ENCODE results near the gene CD302.

The CD302 gene

DNA sequence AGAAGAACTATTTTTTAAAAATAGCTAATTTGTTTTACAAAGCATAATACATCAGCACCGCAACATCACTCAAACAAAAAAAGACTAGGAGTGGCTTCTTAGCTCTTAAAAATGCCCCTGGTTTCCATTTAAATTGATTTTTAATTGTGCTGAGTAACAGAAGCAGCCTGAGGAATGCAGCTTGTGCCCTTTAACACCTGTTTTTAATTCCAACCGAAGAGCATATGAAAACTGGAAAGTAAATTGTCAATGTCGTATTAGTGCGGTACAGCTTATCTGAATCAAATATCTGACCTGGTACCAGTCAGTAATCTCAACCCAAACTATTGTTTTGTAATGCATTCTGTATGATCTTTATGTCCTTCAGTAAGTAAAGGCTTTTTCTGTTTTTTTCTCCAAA is 13.2 kb upstream of the CD302 start:
- Histone ChIP-seq H3K27me3 (ENCODE audit: insufficient read depth, poor library complexity, severe bottlenecking) (no peaks in the 10 kb centered on the region), H3K4me1 (ENCODE audit: insufficient read depth, poor library complexity, severe bottlenecking) (no peaks in the 10 kb centered on the region), H3K36me3 (ENCODE audit: low read depth) (no peaks in the 10 kb centered on the region), H3K9me3 (ENCODE audit: severe bottlenecking) (no peaks in the 10 kb centered on the region), H3K4me3 (ENCODE audit: severe bottlenecking) (no peak overlapping the region), H3K27ac (ENCODE audit: poor library complexity, severe bottlenecking) (no peak overlapping the region)
- DNase-seq (ENCODE audit: low spot score), result no peak
- ATAC-seq (ENCODE audit: low read depth), result no peak
- TF ChIP-seq, protein P1, sequence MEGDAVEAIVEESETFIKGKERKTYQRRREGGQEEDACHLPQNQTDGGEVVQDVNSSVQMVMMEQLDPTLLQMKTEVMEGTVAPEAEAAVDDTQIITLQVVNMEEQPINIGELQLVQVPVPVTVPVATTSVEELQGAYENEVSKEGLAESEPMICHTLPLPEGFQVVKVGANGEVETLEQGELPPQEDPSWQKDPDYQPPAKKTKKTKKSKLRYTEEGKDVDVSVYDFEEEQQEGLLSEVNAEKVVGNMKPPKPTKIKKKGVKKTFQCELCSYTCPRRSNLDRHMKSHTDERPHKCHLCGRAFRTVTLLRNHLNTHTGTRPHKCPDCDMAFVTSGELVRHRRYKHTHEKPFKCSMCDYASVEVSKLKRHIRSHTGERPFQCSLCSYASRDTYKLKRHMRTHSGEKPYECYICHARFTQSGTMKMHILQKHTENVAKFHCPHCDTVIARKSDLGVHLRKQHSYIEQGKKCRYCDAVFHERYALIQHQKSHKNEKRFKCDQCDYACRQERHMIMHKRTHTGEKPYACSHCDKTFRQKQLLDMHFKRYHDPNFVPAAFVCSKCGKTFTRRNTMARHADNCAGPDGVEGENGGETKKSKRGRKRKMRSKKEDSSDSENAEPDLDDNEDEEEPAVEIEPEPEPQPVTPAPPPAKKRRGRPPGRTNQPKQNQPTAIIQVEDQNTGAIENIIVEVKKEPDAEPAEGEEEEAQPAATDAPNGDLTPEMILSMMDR (IDR thresholded peaks at IDR 0.05; ENCODE audit: poor library complexity, severe bottlenecking), result no peak

DNA sequence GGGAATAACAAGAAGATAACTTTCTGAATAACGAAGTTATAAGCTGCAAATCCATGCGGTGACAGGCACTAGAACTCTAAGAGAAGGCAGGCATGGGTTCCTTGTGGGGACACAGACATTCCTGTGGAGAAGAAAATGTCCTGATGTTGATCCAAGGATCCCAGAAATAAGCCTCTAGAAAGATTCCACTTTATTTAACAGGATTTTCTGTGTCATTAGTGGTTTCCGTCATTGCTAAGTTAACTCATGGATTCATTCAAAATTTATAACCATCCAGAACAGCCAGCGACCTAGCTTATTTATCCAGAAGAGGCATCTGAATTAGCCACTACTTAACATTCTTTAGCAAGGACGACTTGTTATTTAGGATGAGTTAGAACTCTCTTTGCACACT is 10.0 kb upstream of the CD302 start:
- Histone ChIP-seq H3K9me3 (ENCODE audit: severe bottlenecking) (no peaks in the 10 kb centered on the region), H3K27me3 (ENCODE audit: insufficient read depth, poor library complexity, severe bottlenecking) (no peaks in the 10 kb centered on the region), H3K4me1 (ENCODE audit: insufficient read depth, poor library complexity, severe bottlenecking) (no peaks in the 10 kb centered on the region), H3K4me3 (ENCODE audit: severe bottlenecking) (no peak overlapping the region), H3K36me3 (ENCODE audit: low read depth) (no peaks in the 10 kb centered on the region), H3K27ac (ENCODE audit: poor library complexity, severe bottlenecking) (no peak overlapping the region)
- TF ChIP-seq, protein P1 (IDR thresholded peaks at IDR 0.05; ENCODE audit: poor library complexity, severe bottlenecking), result no peak
- ATAC-seq (ENCODE audit: low read depth) (no peak), DNase-seq (ENCODE audit: low spot score) (no peak)

DNA sequence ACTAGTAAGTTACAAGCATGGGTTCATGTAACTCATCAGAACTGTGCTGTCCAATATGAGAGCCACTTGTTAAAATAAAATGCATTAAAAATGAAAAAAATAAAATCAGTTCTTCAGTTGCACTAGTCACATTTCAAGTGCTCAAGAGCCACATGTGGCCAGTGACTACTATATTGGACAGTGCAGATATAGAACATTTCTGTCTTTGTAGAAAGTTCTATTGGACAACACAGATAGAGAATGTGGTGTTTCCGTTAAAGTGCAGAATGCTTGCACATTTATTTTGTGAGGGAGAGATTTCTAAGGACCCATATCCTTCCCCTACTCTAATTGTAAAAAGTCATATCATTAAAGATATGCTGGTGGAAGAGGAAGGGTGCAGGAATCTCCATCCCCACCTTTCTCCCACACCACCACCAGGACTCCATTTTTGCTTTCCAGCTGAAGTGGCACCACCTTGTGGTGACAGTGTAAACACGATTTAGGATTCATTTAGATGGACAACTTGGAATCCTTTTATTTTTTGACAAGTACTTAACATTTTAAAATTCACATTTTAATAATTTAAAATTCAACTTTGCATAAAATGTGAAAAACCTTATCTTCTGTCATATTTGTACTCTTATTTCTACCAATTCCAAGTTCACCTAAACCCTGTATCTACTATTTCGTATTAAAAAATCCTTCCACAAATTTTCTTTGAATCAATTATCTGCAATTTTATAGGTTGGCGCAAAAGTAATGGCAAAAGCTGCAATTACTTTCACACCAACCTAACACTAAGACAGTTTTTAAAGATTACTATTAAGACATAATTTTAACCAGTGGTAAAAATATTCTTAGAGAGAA is 9.4 kb upstream of the CD302 start:
- peak; percentile 61; the same call in 2 of the 3 replicates for ATAC-seq (ENCODE audit: low read depth)
- DNase-seq (ENCODE audit: low spot score), result no peak
- Histone ChIP-seq H3K9me3 (ENCODE audit: severe bottlenecking) (no peaks in the 10 kb centered on the region), H3K36me3 (ENCODE audit: low read depth) (no peaks in the 10 kb centered on the region), H3K27ac (ENCODE audit: poor library complexity, severe bottlenecking) (no peak overlapping the region), H3K4me3 (ENCODE audit: severe bottlenecking) (no peak overlapping the region), H3K4me1 (ENCODE audit: insufficient read depth, poor library complexity, severe bottlenecking) (no peaks in the 10 kb centered on the region), H3K27me3 (ENCODE audit: insufficient read depth, poor library complexity, severe bottlenecking) (no peaks in the 10 kb centered on the region)
- TF ChIP-seq, protein P1 (IDR thresholded peaks at IDR 0.05; ENCODE audit: poor library complexity, severe bottlenecking), result peak; percentile 89

DNA sequence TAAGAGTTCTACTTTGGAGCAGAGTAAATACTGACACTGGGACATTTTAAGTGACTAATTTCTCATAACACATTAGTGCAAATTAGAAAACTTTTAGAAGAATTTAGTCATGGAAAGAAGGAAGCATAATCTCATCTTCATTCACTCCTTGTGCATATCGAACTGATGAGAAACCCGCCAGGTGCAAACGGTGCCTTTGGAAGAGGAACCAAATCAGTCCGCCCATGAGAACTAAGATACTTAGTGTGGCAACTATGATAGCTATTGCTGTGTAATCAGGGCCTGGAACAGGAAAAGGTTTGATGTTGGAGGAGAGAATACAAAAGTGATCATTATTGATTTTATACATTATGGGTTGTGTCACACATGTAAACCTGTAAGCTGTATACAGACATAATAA is 6.9 kb upstream of the CD302 start:
- Histone ChIP-seq H3K27ac (ENCODE audit: poor library complexity, severe bottlenecking) (no peak overlapping the region), H3K9me3 (ENCODE audit: severe bottlenecking) (no peaks in the 10 kb centered on the region), H3K27me3 (ENCODE audit: insufficient read depth, poor library complexity, severe bottlenecking) (no peaks in the 10 kb centered on the region), H3K36me3 (ENCODE audit: low read depth) (no peaks in the 10 kb centered on the region), H3K4me1 (ENCODE audit: insufficient read depth, poor library complexity, severe bottlenecking) (no peaks in the 10 kb centered on the region), H3K4me3 (ENCODE audit: severe bottlenecking) (no peak overlapping the region)
- TF ChIP-seq, protein P1 (IDR thresholded peaks at IDR 0.05; ENCODE audit: poor library complexity, severe bottlenecking), result no peak
- no peak for ATAC-seq (ENCODE audit: low read depth)
- DNase-seq (ENCODE audit: low spot score), result no peak

Measured in RWPE2 (cell line).